Transverse colon (tissue), 3 donors: Measurements from ENCODE around the gene ABLIM2.

ENCODE experiments used
- POLR2A ChIP-seq: fragments of 450-650 bp; IDR thresholded peaks from one replicate; pipeline ENCODE4 v1.6.1; 2016; ENCODE audit warnings: antibody characterized with exemption, mild to moderate bottlenecking, moderate library complexity
- TF ChIP-seq, protein P1 (sequence below), 5 experiments: fragments of 200-600 bp in 3 of 5; fragments of 450-650 bp in 2 of 5; sonication (generic) in 3 of 5; IDR thresholded peaks; 1 replicate in 2 of 5; 2 replicates in 3 of 5; pipeline ENCODE4 v1.5.1; 2016 to 2017; ENCODE audit warnings: antibody characterized with exemption in 5 of 5, inconsistent platforms in 3 of 5, mild to moderate bottlenecking in 2 of 5, moderate library complexity in 1 of 5

- TF ChIP-seq POLR2A: no peak
- TF ChIP-seq, protein P1, sequence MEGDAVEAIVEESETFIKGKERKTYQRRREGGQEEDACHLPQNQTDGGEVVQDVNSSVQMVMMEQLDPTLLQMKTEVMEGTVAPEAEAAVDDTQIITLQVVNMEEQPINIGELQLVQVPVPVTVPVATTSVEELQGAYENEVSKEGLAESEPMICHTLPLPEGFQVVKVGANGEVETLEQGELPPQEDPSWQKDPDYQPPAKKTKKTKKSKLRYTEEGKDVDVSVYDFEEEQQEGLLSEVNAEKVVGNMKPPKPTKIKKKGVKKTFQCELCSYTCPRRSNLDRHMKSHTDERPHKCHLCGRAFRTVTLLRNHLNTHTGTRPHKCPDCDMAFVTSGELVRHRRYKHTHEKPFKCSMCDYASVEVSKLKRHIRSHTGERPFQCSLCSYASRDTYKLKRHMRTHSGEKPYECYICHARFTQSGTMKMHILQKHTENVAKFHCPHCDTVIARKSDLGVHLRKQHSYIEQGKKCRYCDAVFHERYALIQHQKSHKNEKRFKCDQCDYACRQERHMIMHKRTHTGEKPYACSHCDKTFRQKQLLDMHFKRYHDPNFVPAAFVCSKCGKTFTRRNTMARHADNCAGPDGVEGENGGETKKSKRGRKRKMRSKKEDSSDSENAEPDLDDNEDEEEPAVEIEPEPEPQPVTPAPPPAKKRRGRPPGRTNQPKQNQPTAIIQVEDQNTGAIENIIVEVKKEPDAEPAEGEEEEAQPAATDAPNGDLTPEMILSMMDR (IDR thresholded peaks at IDR 0.05): no peak
Measured at GRCh38 chr4:8038083-8038482, 120.5 kb downstream of the ABLIM2 start.
